GM23338 (cell line): ENCODE results near the gene DCST2. TPM values are rescaled to one million over a fixed set of nuclear protein-coding genes. Genes with fewer than 3 reads are reported as not detected.

ENCODE experiments used
- ATAC-seq: fragments of 200-7000 bp; cut with Tn5 transposase; 3 replicates; pipeline ENCODE4 v1.9.1; 2020
- DNase-seq: peaks from one replicate; pipeline ENCODE4 v3.0.0-alpha.2; 2015; ENCODE audit warnings: low spot score
- H2AFZ ChIP-seq: fragments of 200-600 bp; sonication (generic); 2 replicates; pipeline ENCODE4 v1.8.0; 2016; ENCODE audit warnings: antibody characterized with exemption, mild to moderate bottlenecking, moderate library complexity
- H3F3A ChIP-seq: fragments of 200-600 bp; sonication (generic); replicated peaks from 2 replicates; pipeline ENCODE4 v1.8.0; 2017; ENCODE audit warnings: antibody characterized with exemption, mixed run types, low read depth
- H3K27ac ChIP-seq: fragments of 200-600 bp; sonication (generic); 2 replicates; pipeline ENCODE4 v1.6.1; 2016; ENCODE audit warnings: low read depth
- H3K27me3 ChIP-seq: fragments of 200-600 bp; sonication (generic); 2 replicates; pipeline ENCODE4 v1.8.0; 2016; ENCODE audit warnings: mild to moderate bottlenecking, mixed run types, moderate library complexity; ENCODE audit not compliant: insufficient read depth
- H3K36me3 ChIP-seq: fragments of 200-600 bp; sonication (generic); 2 replicates; pipeline ENCODE4 v1.8.0; 2016; ENCODE audit warnings: mild to moderate bottlenecking; ENCODE audit not compliant: insufficient read depth
- H3K4me1 ChIP-seq: fragments of 200-600 bp; sonication (generic); 2 replicates; pipeline ENCODE4 v1.8.0; 2016; ENCODE audit warnings: mild to moderate bottlenecking, moderate library complexity; ENCODE audit not compliant: insufficient read depth
- H3K4me2 ChIP-seq: fragments of 200-600 bp; sonication (generic); 2 replicates; pipeline ENCODE4 v1.7.1; 2017; ENCODE audit warnings: mixed run types
- H3K4me3 ChIP-seq: fragments of 200-600 bp; sonication (generic); 2 replicates; pipeline ENCODE4 v1.6.1; 2016; ENCODE audit warnings: mixed run types
- H3K79me2 ChIP-seq: fragments of 200-600 bp; sonication (generic); replicated peaks from 2 replicates; pipeline ENCODE4 v1.8.0; 2017; ENCODE audit warnings: mild to moderate bottlenecking; ENCODE audit not compliant: insufficient read depth
- H3K9me2 ChIP-seq: fragments of 200-600 bp; sonication (generic); 2 replicates; pipeline ENCODE4 v1.8.0; 2017; ENCODE audit not compliant: insufficient read depth
- H4K20me1 ChIP-seq: fragments of 200-600 bp; sonication (generic); replicated peaks from 2 replicates; pipeline ENCODE4 v1.8.0; 2017; ENCODE audit warnings: mild to moderate bottlenecking; ENCODE audit not compliant: insufficient read depth
- H3K27ac Mint-ChIP-seq: 2 replicates; pipeline ENCODE4 v1.8.0; 2020; ENCODE audit warnings: inconsistent platforms, mild to moderate bottlenecking, moderate library complexity, mixed read lengths
- H3K27me3 Mint-ChIP-seq: 3 replicates; pipeline ENCODE4 v1.8.0; 2022; ENCODE audit warnings: low read depth, mild to moderate bottlenecking, moderate library complexity, mixed read lengths, inconsistent platforms; ENCODE audit not compliant: insufficient read depth, poor library complexity
- H3K36me3 Mint-ChIP-seq: 3 replicates; pipeline ENCODE4 v1.8.0; 2021; ENCODE audit warnings: low read depth, mild to moderate bottlenecking, inconsistent platforms, moderate library complexity, mixed read lengths
- H3K4me1 Mint-ChIP-seq: 3 replicates; pipeline ENCODE4 v1.8.0; 2020; ENCODE audit warnings: mild to moderate bottlenecking, inconsistent platforms, mixed read lengths
- H3K4me3 Mint-ChIP-seq: 3 replicates; pipeline ENCODE4 v1.8.0; 2021; ENCODE audit warnings: moderate library complexity, mild to moderate bottlenecking, inconsistent platforms, mixed read lengths
- H3K9me3 Mint-ChIP-seq: 3 replicates; pipeline ENCODE4 v1.8.0; 2020; ENCODE audit warnings: moderate library complexity, mild to moderate bottlenecking, inconsistent platforms, mixed read lengths
- CREB1 ChIP-seq: fragments of 250-450 bp; sonication (Bioruptor Pico); IDR thresholded peaks from 2 replicates; pipeline ENCODE4 v1.5.0; 2020; ENCODE audit warnings: low read depth, mild to moderate bottlenecking, moderate library complexity
- EZH2 ChIP-seq: fragments of 200-600 bp; sonication (generic); IDR thresholded peaks from one replicate; pipeline ENCODE4 v1.8.0; 2017; ENCODE audit warnings: antibody characterized with exemption, mild to moderate bottlenecking, low read depth; ENCODE audit not compliant: unreplicated experiment
- EZH2phosphoT487 ChIP-seq: fragments of 200-600 bp; sonication (generic); IDR thresholded peaks from one replicate; pipeline ENCODE4 v1.8.1; 2018; ENCODE audit warnings: antibody characterized with exemption; ENCODE audit not compliant: unreplicated experiment
- JUNB ChIP-seq: IDR thresholded peaks from one replicate; pipeline ENCODE4 v1.6.1; 2016; ENCODE audit warnings: antibody characterized with exemption; ENCODE audit not compliant: unreplicated experiment
- ZNF114 ChIP-seq: fragments of 250-450 bp; sonication (Bioruptor Pico); IDR thresholded peaks from 2 replicates; pipeline ENCODE4 v1.5.0; 2020; ENCODE audit warnings: mild to moderate bottlenecking, moderate library complexity
- ZNF331 ChIP-seq: fragments of 250-450 bp; sonication (Bioruptor Pico); IDR thresholded peaks from 2 replicates; pipeline ENCODE4 v1.5.0; 2020; ENCODE audit warnings: low read depth, mild to moderate bottlenecking, moderate library complexity
- polyA plus RNA-seq: library from polyadenylated mRNA; unstranded; fragments of >200 nt; fragmentation: Nextera tagmentation; extraction: Ambion mirVana; gene quantifications from 2 replicates; pipeline ENCODE4 v1.2.1, GENCODE V29; 2016
- total RNA-seq: library from RNA; depleted of rRNA; stranded (reverse); fragments of >200 nt; shearing (Covaris generic); gene quantifications from 2 replicates; pipeline ENCODE4 v1.2.3, GENCODE V29; 2014
- TF ChIP-seq, protein P1 (sequence below): IDR thresholded peaks from one replicate; pipeline ENCODE4 v1.6.1; 2018; ENCODE audit warnings: antibody characterized with exemption; ENCODE audit not compliant: unreplicated experiment
- TF ChIP-seq, protein P2 (sequence below): fragments of 250-450 bp; sonication (Bioruptor Pico); IDR thresholded peaks from 2 replicates; pipeline ENCODE4 v1.5.0; 2020; ENCODE audit warnings: mild to moderate bottlenecking, moderate library complexity

Gene DCST2
- total and polyA plus RNA-seq, 2 experiments from 2014 or later: 0.78 TPM; not detected in 1

DNA sequence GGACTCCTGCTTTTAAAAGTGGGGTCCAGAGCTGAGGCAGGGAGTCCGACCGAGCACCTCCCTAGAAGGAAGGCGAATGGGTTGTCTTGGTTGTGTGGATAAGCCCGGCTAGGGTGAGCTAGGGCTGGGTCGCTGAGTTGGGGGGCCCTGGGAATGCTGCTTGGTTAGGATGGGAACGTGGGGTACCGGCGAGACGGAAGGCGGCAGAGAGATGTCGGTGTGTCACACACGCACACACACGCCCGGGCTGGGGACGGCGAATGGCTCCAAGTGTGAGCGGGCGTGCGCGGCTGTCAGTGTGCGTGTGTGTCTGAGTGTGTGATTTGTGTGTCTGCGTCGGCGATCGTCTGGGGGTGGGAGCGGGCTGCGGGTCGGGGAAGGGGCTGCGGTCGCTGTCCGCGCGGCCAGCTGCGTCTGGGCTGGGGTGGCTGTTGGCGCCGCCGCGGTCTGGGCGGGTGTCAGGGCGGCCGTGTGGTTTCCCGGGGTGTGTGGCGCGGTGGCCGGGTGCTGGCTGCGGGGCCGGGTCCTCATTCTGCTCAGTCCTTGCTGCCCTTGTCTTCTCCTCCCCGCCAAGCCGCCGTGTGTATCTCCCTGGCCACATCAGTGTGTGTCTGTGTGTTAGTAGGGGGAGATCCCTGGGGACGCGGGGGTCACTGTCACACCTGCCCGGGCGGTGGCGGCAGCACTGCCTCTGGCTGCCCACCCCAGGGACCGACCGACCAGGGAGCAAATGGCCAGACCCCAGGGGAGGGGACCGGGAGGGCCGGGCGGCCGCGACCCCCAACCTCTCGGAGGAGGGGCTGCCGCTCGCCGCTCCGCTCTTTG lies 46.1 kb upstream of the DCST2 start:
- TF ChIP-seq JUNB: no peak
- no peak for TF ChIP-seq ZNF331 (CRISPR knock-in tag)
- TF ChIP-seq EZH2phosphoT487: no peak
- TF ChIP-seq, protein P1, sequence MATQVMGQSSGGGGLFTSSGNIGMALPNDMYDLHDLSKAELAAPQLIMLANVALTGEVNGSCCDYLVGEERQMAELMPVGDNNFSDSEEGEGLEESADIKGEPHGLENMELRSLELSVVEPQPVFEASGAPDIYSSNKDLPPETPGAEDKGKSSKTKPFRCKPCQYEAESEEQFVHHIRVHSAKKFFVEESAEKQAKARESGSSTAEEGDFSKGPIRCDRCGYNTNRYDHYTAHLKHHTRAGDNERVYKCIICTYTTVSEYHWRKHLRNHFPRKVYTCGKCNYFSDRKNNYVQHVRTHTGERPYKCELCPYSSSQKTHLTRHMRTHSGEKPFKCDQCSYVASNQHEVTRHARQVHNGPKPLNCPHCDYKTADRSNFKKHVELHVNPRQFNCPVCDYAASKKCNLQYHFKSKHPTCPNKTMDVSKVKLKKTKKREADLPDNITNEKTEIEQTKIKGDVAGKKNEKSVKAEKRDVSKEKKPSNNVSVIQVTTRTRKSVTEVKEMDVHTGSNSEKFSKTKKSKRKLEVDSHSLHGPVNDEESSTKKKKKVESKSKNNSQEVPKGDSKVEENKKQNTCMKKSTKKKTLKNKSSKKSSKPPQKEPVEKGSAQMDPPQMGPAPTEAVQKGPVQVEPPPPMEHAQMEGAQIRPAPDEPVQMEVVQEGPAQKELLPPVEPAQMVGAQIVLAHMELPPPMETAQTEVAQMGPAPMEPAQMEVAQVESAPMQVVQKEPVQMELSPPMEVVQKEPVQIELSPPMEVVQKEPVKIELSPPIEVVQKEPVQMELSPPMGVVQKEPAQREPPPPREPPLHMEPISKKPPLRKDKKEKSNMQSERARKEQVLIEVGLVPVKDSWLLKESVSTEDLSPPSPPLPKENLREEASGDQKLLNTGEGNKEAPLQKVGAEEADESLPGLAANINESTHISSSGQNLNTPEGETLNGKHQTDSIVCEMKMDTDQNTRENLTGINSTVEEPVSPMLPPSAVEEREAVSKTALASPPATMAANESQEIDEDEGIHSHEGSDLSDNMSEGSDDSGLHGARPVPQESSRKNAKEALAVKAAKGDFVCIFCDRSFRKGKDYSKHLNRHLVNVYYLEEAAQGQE: no peak
- TF ChIP-seq CREB1: no peak
- TF ChIP-seq ZNF114: no peak
- TF ChIP-seq, protein P2, sequence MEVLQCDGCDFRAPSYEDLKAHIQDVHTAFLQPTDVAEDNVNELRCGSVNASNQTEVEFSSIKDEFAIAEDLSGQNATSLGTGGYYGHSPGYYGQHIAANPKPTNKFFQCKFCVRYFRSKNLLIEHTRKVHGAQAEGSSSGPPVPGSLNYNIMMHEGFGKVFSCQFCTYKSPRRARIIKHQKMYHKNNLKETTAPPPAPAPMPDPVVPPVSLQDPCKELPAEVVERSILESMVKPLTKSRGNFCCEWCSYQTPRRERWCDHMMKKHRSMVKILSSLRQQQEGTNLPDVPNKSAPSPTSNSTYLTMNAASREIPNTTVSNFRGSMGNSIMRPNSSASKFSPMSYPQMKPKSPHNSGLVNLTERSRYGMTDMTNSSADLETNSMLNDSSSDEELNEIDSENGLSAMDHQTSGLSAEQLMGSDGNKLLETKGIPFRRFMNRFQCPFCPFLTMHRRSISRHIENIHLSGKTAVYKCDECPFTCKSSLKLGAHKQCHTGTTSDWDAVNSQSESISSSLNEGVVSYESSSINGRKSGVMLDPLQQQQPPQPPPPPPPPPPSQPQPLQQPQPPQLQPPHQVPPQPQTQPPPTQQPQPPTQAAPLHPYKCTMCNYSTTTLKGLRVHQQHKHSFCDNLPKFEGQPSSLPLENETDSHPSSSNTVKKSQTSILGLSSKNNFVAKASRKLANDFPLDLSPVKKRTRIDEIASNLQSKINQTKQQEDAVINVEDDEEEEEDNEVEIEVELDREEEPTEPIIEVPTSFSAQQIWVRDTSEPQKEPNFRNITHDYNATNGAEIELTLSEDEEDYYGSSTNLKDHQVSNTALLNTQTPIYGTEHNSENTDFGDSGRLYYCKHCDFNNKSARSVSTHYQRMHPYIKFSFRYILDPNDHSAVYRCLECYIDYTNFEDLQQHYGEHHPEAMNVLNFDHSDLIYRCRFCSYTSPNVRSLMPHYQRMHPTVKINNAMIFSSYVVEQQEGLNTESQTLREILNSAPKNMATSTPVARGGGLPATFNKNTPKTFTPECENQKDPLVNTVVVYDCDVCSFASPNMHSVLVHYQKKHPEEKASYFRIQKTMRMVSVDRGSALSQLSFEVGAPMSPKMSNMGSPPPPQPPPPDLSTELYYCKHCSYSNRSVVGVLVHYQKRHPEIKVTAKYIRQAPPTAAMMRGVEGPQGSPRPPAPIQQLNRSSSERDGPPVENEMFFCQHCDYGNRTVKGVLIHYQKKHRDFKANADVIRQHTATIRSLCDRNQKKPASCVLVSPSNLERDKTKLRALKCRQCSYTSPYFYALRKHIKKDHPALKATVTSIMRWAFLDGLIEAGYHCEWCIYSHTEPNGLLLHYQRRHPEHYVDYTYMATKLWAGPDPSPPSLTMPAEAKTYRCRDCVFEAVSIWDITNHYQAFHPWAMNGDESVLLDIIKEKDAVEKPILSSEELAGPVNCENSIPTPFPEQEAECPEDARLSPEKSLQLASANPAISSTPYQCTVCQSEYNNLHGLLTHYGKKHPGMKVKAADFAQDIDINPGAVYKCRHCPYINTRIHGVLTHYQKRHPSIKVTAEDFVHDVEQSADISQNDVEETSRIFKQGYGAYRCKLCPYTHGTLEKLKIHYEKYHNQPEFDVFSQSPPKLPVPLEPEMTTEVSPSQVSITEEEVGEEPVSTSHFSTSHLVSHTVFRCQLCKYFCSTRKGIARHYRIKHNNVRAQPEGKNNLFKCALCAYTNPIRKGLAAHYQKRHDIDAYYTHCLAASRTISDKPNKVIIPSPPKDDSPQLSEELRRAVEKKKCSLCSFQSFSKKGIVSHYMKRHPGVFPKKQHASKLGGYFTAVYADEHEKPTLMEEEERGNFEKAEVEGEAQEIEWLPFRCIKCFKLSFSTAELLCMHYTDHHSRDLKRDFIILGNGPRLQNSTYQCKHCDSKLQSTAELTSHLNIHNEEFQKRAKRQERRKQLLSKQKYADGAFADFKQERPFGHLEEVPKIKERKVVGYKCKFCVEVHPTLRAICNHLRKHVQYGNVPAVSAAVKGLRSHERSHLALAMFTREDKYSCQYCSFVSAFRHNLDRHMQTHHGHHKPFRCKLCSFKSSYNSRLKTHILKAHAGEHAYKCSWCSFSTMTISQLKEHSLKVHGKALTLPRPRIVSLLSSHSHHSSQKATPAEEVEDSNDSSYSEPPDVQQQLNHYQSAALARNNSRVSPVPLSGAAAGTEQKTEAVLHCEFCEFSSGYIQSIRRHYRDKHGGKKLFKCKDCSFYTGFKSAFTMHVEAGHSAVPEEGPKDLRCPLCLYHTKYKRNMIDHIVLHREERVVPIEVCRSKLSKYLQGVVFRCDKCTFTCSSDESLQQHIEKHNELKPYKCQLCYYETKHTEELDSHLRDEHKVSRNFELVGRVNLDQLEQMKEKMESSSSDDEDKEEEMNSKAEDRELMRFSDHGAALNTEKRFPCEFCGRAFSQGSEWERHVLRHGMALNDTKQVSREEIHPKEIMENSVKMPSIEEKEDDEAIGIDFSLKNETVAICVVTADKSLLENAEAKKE (CRISPR knock-in tag): no peak
- peak; percentile 46 for TF ChIP-seq EZH2
- peak overlapping the region; percentile 92 for H3K4me2 ChIP-seq
- H3K79me2 ChIP-seq: no peaks in the 10 kb centered on the region
- H3K4me3 ChIP-seq: peak overlapping the region; percentile 83
- ATAC-seq: peak; percentile 2
- H3K4me3 Mint-ChIP-seq: peak overlapping the region; percentile 80
- peaks cover 25% of the 10 kb centered on the region for H3K4me1 ChIP-seq
- no peak for DNase-seq
- H3K9me2 ChIP-seq: no peaks in the 10 kb centered on the region
- H2AFZ ChIP-seq: no peak overlapping the region; the same call in 1 of the 2 replicates
- H3K27ac Mint-ChIP-seq: no peak overlapping the region
- H3K36me3 Mint-ChIP-seq: no peaks in the 10 kb centered on the region; the same call in 2 of the 3 replicates
- no peaks in the 10 kb centered on the region for H3K36me3 ChIP-seq
- H3K27ac ChIP-seq: no peak overlapping the region
- H3K4me1 Mint-ChIP-seq: peaks cover 35% of the 10 kb centered on the region
- H3K9me3 Mint-ChIP-seq: no peaks in the 10 kb centered on the region
- H3K27me3 Mint-ChIP-seq: peaks cover 73% of the 10 kb centered on the region
- H3K27me3 ChIP-seq: peaks cover 90% of the 10 kb centered on the region
- H3F3A ChIP-seq: peaks cover 18% of the 10 kb centered on the region; the same call in 1 of the 2 replicates
- peaks cover 6% of the 10 kb centered on the region; the same call in 1 of the 2 replicates for H4K20me1 ChIP-seq
